ENCODE data around the gene MARK3. TPM values are rescaled to one million over a fixed set of nuclear protein-coding genes. Genes with fewer than 3 reads are reported as not detected.

The MARK3 gene
- total and polyA plus RNA-seq, 2 of the 13 experiments (the other 11 are each of a cell fraction or from before 2014, with no cell fraction given) = 47.7 to 56.6 TPM

GRCh38 chr14:103416916-103417315, 31.7 kb downstream of the MARK3 start (continued):
- no peak for TF ChIP-seq TBL1XR1 (IDR thresholded peaks at IDR 0.05; ENCODE audit: borderline replicate concordance, low read length, partially characterized antibody)
- no peak for TF ChIP-seq NCOA5 (CRISPR knock-in tag; IDR thresholded peaks at IDR 0.05)

GRCh38 chr14:103418481-103418818, 33.2 kb downstream of the MARK3 start:
- no peak overlapping the region for H3K27ac ChIP-seq (ENCODE audit: extremely low read length, insufficient read depth, low read length)
- FAIRE-seq = no peak
- intact Hi-C loops (cut with micrococcal nuclease; ENCODE audit: unreplicated experiment) = no loop called here
- DNase-seq (ENCODE audit: low spot score) = no peak
- TF ChIP-seq STAT5B (CRISPR knock-in tag; IDR thresholded peaks at IDR 0.05) = no peak
- no peak for TF ChIP-seq MTF2 (CRISPR knock-in tag; IDR thresholded peaks at IDR 0.05; ENCODE audit: borderline replicate concordance)
- BruUV-seq (replicated peaks) = no TSS peak
- CTCF ChIA-PET (ENCODE audit: low intra/inter-chr PET ratio, low total read pairs) = no interaction called here
- H3K4me2 ChIP-seq (ENCODE audit: low read depth, low read length) = no peak overlapping the region
- no peaks in the 10 kb centered on the region for H3K9me3 ChIP-seq (ENCODE audit: low read length)
- no peak for ATAC-seq
- no peak overlapping the region for H2AFZ ChIP-seq (ENCODE audit: low read length)
- POLR2A ChIA-PET = interaction anchor here (0.6 to 0.9 kb wide), 2 partner anchors 40 to 85 kb away, joined by 3 to 4 read pairs; partner anchors contain the start of gene EIF5
- no peaks in the 10 kb centered on the region for H3K4me1 ChIP-seq (ENCODE audit: insufficient read depth, low read length)
- H3K4me3 ChIP-seq (replicated peaks in 1 of 3; ENCODE audit: insufficient read depth in 1 of 3, low read depth in 2 of 3, low read length in 3 of 3) = no peak overlapping the region
- H4K20me1 ChIP-seq (ENCODE audit: insufficient read depth, low read length) = no peaks in the 10 kb centered on the region; the same call in 1 of the 2 replicates
- H3K79me2 ChIP-seq (ENCODE audit: insufficient read depth, low read length) = peaks cover 17% of the 10 kb centered on the region
- WGBS (ENCODE audit: low lambda C conversion rate) = 94% methylated on average over 3 of the region's 3 CpGs
- no peaks in the 10 kb centered on the region for H3K27me3 ChIP-seq (ENCODE audit: control insufficient read depth in 1 of 2, insufficient read depth in 2 of 2, low read length in 2 of 2)
- in situ Hi-C loops (cut with HindIII; ENCODE audit: extremely low pct_ligation_motif_present, low pct_unique_long_range_greater_than_20kb) = no loop called here
- no peak overlapping the region for H3K9ac ChIP-seq (ENCODE audit: insufficient read depth, low read depth, low read length)
- peaks cover 2 to 12% of the 10 kb centered on the region in 2 experiments; a peak in 3 of 5 replicates for H3K36me3 ChIP-seq (replicated peaks in 1 of 2; ENCODE audit: control insufficient read depth in 1 of 2, insufficient read depth in 2 of 2, low read length in 2 of 2)

- Histone ChIP-seq H2AFZ (ENCODE audit: low read length) (no peak overlapping the region), H3K9me3 (ENCODE audit: low read length) (no peaks in the 10 kb centered on the region), H3K4me3 (replicated peaks in 1 of 3; ENCODE audit: insufficient read depth in 1 of 3, low read depth in 2 of 3, low read length in 3 of 3) (no peak overlapping the region), H3K36me3 (replicated peaks in 1 of 2; ENCODE audit: control insufficient read depth in 1 of 2, insufficient read depth in 2 of 2, low read length in 2 of 2) (peaks cover 2 to 7% of the 10 kb centered on the region in 2 experiments; a peak in 2 of 5 replicates), H3K79me2 (ENCODE audit: insufficient read depth, low read length) (peaks cover 19% of the 10 kb centered on the region), H3K4me1 (ENCODE audit: insufficient read depth, low read length) (no peaks in the 10 kb centered on the region), H4K20me1 (ENCODE audit: insufficient read depth, low read length) (no peaks in the 10 kb centered on the region), H3K27ac (ENCODE audit: extremely low read length, insufficient read depth, low read length) (no peak overlapping the region), H3K27me3 (ENCODE audit: control insufficient read depth in 1 of 2, insufficient read depth in 2 of 2, low read length in 2 of 2) (no peaks in the 10 kb centered on the region), H3K4me2 (ENCODE audit: low read depth, low read length) (no peak overlapping the region), H3K9ac (ENCODE audit: insufficient read depth, low read depth, low read length) (no peak overlapping the region)
- no peak for TF ChIP-seq ZZZ3 (CRISPR knock-in tag; IDR thresholded peaks at IDR 0.05; ENCODE audit: borderline replicate concordance)
- TF ChIP-seq GPN1 (CRISPR knock-in tag; IDR thresholded peaks at IDR 0.05; ENCODE audit: borderline replicate concordance) = no peak
- no peak for TF ChIP-seq ZNF543 (CRISPR knock-in tag; IDR thresholded peaks at IDR 0.05)
- no peak for TF ChIP-seq HNRNPH1 (optimal IDR thresholded peaks at IDR 0.05; ENCODE audit: low read depth, low read length)
- TF ChIP-seq IKZF5 (CRISPR knock-in tag; IDR thresholded peaks at IDR 0.05) = no peak
- TF ChIP-seq SALL1 (CRISPR knock-in tag; IDR thresholded peaks at IDR 0.05) = no peak
- BruUV-seq (replicated peaks) = no TSS peak
- POLR2A ChIA-PET = no interaction called here
- 98% methylated on average over 3 of the region's 3 CpGs for WGBS (ENCODE audit: low lambda C conversion rate)
- intact Hi-C loops (cut with micrococcal nuclease; ENCODE audit: unreplicated experiment) = no loop called here
- in situ Hi-C loops (cut with HindIII; ENCODE audit: extremely low pct_ligation_motif_present, low pct_unique_long_range_greater_than_20kb) = no loop called here
- ATAC-seq (no peak), FAIRE-seq (no peak), DNase-seq (ENCODE audit: low spot score) (no peak)
- CTCF ChIA-PET (ENCODE audit: low intra/inter-chr PET ratio, low total read pairs) = no interaction called here
Observed at GRCh38 chr14:103421556-103421955, 36.3 kb downstream of the MARK3 start.
